ENCODE results near the gene LSM4. TPM values are rescaled to one million over a fixed set of nuclear protein-coding genes. Genes with fewer than 3 reads are reported as not detected.

Gene LSM4
- total and polyA plus RNA-seq, 2 of the 13 experiments (the other 11 are each of a cell fraction or from before 2014, with no cell fraction given), result 65.8 to 166 TPM

DNA sequence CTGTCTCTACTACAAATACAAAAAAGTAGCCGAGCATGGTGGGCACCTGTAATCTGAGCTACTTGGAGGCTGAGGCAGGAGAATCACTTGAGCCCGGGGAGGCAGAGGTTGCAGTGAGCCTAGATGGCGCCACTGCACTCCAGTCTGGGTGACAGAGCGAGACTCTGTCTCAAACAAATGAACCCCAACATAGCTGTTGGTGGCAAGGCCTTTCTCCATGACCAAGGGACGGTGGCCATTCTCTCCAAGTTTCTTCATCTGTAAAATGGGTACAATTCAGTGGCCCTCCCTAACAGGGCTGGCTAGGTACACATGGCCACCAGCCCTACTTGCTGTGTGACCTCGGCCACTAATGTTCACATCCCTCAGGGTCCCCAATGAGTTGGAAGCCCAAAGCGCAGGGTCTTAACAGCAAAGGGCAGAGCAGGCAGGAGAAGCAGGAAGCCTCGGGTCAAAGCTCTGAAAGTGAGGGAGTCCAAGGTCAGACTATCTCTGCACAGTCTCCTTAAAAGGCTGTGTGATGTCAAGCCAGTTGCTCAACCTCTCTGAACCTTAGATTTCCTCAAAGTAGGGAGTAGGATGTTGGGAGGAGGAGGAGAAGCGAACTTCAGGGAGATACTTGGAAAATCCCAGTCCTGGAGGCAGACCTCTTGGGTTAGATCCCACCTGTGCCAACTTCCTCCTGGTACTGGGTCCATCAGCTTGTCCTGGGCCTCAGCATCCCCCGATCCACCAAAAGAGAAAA is 44.2 kb downstream of the LSM4 start (continued):
- no peak for TF ChIP-seq ZNF20 (CRISPR knock-in tag; IDR thresholded peaks at IDR 0.05)
- TF ChIP-seq, protein P1, sequence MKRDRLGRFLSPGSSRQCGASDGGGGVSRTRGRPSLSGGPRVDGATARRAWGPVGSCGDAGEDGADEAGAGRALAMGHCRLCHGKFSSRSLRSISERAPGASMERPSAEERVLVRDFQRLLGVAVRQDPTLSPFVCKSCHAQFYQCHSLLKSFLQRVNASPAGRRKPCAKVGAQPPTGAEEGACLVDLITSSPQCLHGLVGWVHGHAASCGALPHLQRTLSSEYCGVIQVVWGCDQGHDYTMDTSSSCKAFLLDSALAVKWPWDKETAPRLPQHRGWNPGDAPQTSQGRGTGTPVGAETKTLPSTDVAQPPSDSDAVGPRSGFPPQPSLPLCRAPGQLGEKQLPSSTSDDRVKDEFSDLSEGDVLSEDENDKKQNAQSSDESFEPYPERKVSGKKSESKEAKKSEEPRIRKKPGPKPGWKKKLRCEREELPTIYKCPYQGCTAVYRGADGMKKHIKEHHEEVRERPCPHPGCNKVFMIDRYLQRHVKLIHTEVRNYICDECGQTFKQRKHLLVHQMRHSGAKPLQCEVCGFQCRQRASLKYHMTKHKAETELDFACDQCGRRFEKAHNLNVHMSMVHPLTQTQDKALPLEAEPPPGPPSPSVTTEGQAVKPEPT (CRISPR knock-in tag; IDR thresholded peaks at IDR 0.05; ENCODE audit: low read depth), result no peak
- no peak for TF ChIP-seq ZNF24 (IDR thresholded peaks at IDR 0.05)
- TF ChIP-seq MZF1 (CRISPR knock-in tag; IDR thresholded peaks at IDR 0.05; ENCODE audit: borderline replicate concordance), result no peak
- no peak for TF ChIP-seq NR2C2 (CRISPR knock-in tag; IDR thresholded peaks at IDR 0.05; ENCODE audit: borderline replicate concordance)
- TF ChIP-seq SYNCRIP (IDR thresholded peaks at IDR 0.05; ENCODE audit: insufficient read depth, low read depth, low read length), result no peak
- TF ChIP-seq ZNF367 (CRISPR knock-in tag; IDR thresholded peaks at IDR 0.05; ENCODE audit: borderline replicate concordance), result no peak
- TF ChIP-seq, protein P2, sequence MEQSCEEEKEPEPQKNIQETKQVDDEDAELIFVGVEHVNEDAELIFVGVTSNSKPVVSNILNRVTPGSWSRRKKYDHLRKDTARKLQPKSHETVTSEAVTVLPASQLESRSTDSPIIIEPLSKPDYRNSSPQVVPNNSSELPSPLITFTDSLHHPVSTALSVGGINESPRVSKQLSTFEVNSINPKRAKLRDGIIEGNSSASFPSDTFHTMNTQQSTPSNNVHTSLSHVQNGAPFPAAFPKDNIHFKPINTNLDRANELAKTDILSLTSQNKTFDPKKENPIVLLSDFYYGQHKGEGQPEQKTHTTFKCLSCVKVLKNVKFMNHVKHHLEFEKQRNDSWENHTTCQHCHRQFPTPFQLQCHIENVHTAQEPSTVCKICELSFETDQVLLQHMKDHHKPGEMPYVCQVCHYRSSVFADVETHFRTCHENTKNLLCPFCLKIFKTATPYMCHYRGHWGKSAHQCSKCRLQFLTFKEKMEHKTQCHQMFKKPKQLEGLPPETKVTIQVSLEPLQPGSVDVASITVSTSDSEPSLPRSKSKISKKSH (CRISPR knock-in tag; IDR thresholded peaks at IDR 0.05; ENCODE audit: borderline replicate concordance), result no peak
- TF ChIP-seq ZBTB7B (CRISPR knock-in tag; IDR thresholded peaks at IDR 0.05), result no peak
- no peak for TF ChIP-seq ZNF883 (CRISPR knock-in tag; IDR thresholded peaks at IDR 0.05; ENCODE audit: not compliant biosample characterization)
- no peak for TF ChIP-seq CENPT (CRISPR knock-in tag; IDR thresholded peaks at IDR 0.05; ENCODE audit: low read depth)
- no peak for TF ChIP-seq WIZ (CRISPR knock-in tag; IDR thresholded peaks at IDR 0.05)
- TF ChIP-seq ZNF562 (CRISPR knock-in tag; IDR thresholded peaks at IDR 0.05; ENCODE audit: borderline replicate concordance), result no peak
- TF ChIP-seq, protein P3, sequence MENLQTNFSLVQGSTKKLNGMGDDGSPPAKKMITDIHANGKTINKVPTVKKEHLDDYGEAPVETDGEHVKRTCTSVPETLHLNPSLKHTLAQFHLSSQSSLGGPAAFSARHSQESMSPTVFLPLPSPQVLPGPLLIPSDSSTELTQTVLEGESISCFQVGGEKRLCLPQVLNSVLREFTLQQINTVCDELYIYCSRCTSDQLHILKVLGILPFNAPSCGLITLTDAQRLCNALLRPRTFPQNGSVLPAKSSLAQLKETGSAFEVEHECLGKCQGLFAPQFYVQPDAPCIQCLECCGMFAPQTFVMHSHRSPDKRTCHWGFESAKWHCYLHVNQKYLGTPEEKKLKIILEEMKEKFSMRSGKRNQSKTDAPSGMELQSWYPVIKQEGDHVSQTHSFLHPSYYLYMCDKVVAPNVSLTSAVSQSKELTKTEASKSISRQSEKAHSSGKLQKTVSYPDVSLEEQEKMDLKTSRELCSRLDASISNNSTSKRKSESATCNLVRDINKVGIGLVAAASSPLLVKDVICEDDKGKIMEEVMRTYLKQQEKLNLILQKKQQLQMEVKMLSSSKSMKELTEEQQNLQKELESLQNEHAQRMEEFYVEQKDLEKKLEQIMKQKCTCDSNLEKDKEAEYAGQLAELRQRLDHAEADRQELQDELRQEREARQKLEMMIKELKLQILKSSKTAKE (CRISPR knock-in tag; IDR thresholded peaks at IDR 0.05; ENCODE audit: borderline replicate concordance), result no peak
- TF ChIP-seq SNRNP70 (IDR thresholded peaks at IDR 0.05; ENCODE audit: low read depth, low read length), result no peak
- TF ChIP-seq HDAC2 (CRISPR knock-in tag; IDR thresholded peaks at IDR 0.05), result no peak
- TF ChIP-seq, protein P4, sequence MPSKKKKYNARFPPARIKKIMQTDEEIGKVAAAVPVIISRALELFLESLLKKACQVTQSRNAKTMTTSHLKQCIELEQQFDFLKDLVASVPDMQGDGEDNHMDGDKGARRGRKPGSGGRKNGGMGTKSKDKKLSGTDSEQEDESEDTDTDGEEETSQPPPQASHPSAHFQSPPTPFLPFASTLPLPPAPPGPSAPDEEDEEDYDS (CRISPR knock-in tag; IDR thresholded peaks at IDR 0.05), result no peak
- no peak for TF ChIP-seq ZSCAN22 (CRISPR knock-in tag; IDR thresholded peaks at IDR 0.05)
- TF ChIP-seq NFKB2 (CRISPR knock-in tag; IDR thresholded peaks at IDR 0.05; ENCODE audit: borderline replicate concordance), result 0 out of 2 replicates have a peak, but pooled peaks have one; percentile 7
- TF ChIP-seq ZNF615 (CRISPR knock-in tag; IDR thresholded peaks at IDR 0.05; ENCODE audit: borderline replicate concordance), result no peak
